ENCODE results near the gene TANC1.

- TF ChIP-seq CTCF (optimal IDR thresholded peaks at IDR 0.05 in 1 of 3, IDR thresholded peaks at IDR 0.05 in 1 of 3, conservative IDR thresholded peaks at IDR 0.05 in 1 of 3; ENCODE audit: extremely low read depth in 1 of 3, insufficient read depth in 2 of 3, low read length in 3 of 3): no peak
- no peak for TF ChIP-seq EZH2 (IDR thresholded peaks at IDR 0.05; ENCODE audit: low read length)
Observed at GRCh38 chr2:159202568-159203071, 234.2 kb downstream of the TANC1 start.
